ENCODE measurements around the gene NOL3. TPM values are rescaled to one million over a fixed set of nuclear protein-coding genes. Genes with fewer than 3 reads are reported as not detected.

NOL3 gene
- total and polyA plus RNA-seq, 8 donors = 15.2 to 119 (median 22.7) TPM

DNA sequence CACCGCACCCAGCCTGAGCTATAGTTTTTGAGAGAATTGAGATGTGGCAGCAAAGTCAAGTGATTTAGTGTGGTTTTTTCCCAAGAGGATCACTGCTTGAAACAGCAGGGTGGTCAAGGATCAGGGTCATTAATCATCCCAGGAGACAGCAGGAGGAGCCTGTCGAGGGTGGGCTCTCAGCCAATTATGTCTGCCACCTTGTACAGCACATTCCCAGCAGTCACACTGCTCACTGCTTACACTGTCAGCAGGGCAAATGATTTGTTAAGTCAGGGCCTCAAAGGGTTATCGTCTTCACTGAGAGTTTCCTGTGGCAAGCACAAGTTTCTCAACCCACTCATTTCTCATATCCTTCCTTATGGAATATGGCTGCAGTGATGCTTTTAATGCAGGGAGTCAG lies 32.7 kb upstream of the NOL3 start:
- Histone ChIP-seq H3K36me3 (peaks cover 3 to 51% (median 12%) of the 10 kb centered on the region in 3 donors), H3K4me1 (no peaks in the 10 kb centered on the region), H3K4me3 (no peak overlapping the region), H3K27ac (no peak overlapping the region), H3K27me3 (no peaks in the 10 kb centered on the region), H3K9me3 (no peaks in the 10 kb centered on the region)
- DNase-seq (no peak), FAIRE-seq (no peak), ATAC-seq (no peak)
- 61 to 65% methylated on average over 3 of the region's 3 CpGs for WGBS, 2 donors
- intact Hi-C loops (cut with DNase I) = no loop called here
- TF ChIP-seq, protein P1, sequence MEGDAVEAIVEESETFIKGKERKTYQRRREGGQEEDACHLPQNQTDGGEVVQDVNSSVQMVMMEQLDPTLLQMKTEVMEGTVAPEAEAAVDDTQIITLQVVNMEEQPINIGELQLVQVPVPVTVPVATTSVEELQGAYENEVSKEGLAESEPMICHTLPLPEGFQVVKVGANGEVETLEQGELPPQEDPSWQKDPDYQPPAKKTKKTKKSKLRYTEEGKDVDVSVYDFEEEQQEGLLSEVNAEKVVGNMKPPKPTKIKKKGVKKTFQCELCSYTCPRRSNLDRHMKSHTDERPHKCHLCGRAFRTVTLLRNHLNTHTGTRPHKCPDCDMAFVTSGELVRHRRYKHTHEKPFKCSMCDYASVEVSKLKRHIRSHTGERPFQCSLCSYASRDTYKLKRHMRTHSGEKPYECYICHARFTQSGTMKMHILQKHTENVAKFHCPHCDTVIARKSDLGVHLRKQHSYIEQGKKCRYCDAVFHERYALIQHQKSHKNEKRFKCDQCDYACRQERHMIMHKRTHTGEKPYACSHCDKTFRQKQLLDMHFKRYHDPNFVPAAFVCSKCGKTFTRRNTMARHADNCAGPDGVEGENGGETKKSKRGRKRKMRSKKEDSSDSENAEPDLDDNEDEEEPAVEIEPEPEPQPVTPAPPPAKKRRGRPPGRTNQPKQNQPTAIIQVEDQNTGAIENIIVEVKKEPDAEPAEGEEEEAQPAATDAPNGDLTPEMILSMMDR (IDR thresholded peaks at IDR 0.05) = no peak

DNA sequence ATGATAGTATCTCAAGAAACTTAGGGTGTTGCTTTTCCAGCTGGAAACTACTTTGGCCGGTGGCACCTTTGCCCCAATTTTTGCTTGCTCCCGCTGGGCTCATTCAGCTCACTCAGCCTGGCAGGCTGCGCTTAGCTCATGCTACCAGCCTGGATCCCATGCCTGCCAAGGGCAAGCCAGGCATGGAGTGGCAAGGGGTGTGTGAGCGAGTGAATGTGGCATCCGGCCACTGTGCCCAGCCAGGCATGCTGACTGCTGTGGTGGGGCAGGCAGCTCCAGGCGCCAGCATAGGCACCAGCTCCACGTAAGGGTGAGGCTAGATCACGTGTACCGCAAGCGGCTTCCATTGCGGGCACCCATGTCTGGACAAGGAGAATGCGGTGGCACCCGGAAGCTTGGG lies 28.9 kb upstream of the NOL3 start:
- intact Hi-C loops (cut with DNase I) = loop anchor here in 1 of 3 donors (10.0 kb wide), 1 partner anchor 247 kb away; no protein-coding TSS in a partner anchor
- FAIRE-seq (no peak), DNase-seq (no peak), ATAC-seq (no peak)
- Histone ChIP-seq H3K36me3 (peaks cover 2 to 46% (median 18%) of the 10 kb centered on the region in 3 donors), H3K27me3 (no peaks in the 10 kb centered on the region), H3K4me3 (no peak overlapping the region), H3K4me1 (no peaks in the 10 kb centered on the region), H3K27ac (no peak overlapping the region), H3K9me3 (no peaks in the 10 kb centered on the region)
- WGBS, 2 donors = 95 to 97% methylated on average over 13 of the region's 13 CpGs
- TF ChIP-seq, protein P1 (IDR thresholded peaks at IDR 0.05) = no peak

DNA sequence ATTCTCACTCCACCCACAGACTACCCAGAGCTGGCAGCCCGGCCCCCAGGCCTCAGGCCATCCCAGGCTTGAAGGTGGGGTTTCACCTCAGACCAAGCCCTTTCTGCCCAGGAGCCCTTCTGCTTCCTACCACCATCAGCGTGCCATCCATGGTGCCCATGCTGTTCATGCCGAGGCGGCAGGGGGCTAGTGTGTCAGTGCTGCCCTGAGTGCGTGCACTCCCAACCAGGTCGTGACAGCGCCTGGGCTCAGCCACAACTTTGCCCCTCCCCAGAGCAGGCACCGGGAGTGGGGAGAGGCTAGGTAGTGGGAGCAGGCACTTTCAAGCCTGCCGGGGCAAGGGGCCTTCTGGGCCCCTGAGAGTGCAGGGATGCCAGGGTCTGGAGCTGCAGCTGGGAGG lies 28.0 kb upstream of the NOL3 start:
- no peaks in the 10 kb centered on the region for H3K27me3 ChIP-seq
- peaks cover 2 to 41% (median 16%) of the 10 kb centered on the region in 3 donors for H3K36me3 ChIP-seq
- FAIRE-seq = no peak
- TF ChIP-seq, protein P1 (IDR thresholded peaks at IDR 0.05) = no peak
- H3K4me1 ChIP-seq = no peaks in the 10 kb centered on the region
- intact Hi-C loops (cut with DNase I) = loop anchor here in 1 of 3 donors (10.0 kb wide), 1 partner anchor 248 kb away; no protein-coding TSS in a partner anchor
- no peak for ATAC-seq
- no peak for DNase-seq
- H3K27ac ChIP-seq = no peak overlapping the region
- 96 to 98% methylated on average over 9 of the region's 9 CpGs for WGBS, 2 donors
- H3K9me3 ChIP-seq = no peaks in the 10 kb centered on the region
- no peak overlapping the region for H3K4me3 ChIP-seq

DNA sequence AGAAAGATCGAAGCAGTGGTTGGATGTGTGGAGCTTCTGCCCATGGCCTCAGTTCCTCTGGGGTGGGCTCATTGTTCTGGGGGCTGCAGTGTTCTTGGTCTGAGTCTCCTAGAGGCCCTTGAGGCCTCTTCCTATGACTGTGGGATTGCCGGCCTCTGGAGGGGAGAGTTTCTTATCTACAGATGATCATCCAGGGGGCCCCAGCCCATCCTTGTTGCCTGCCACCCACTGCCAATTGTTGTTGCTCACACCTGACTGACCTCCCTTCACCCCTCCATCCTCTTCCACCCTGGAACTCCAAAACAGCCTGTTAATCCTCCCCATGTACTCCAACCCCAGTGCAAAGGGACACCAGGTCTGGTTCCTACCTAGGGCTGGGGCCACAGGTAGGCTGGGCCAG lies 25.4 kb upstream of the NOL3 start:
- DNase-seq = no peak
- intact Hi-C loops (cut with DNase I) = loop anchor here in 1 of 3 donors (10.0 kb wide), 1 partner anchor 250 kb away; no protein-coding TSS in a partner anchor
- no peak for ATAC-seq
- no peaks in the 10 kb centered on the region for H3K9me3 ChIP-seq
- TF ChIP-seq, protein P1 (IDR thresholded peaks at IDR 0.05) = no peak
- FAIRE-seq = no peak
- H3K27me3 ChIP-seq = no peaks in the 10 kb centered on the region
- H3K4me1 ChIP-seq = no peaks in the 10 kb centered on the region
- no peak overlapping the region for H3K4me3 ChIP-seq
- no peak overlapping the region for H3K27ac ChIP-seq
- WGBS, 2 donors = 90 to 100% methylated on average over 2 of the region's 2 CpGs
- H3K36me3 ChIP-seq = peaks cover 2 to 39% (median 10%) of the 10 kb centered on the region in 3 donors

DNA sequence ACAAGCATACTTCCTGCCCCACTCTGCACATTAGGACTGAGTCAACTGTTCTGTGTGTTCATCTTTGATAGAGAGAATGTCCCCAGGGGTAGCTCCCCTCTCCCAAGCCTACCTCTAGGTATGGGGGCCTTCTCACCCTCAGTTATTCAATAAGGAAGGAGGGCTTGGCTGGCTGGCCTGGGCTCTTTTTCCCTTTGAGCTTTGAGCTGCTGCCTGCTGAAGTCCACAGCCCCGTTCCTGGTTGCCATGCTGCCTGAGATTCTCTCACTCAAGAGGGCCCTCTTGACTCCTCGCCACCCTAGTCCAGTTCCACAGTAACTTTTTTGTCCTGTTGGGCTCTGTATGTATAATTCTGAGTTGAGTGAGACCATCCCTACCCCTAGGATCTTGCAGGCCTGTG lies 24.6 kb upstream of the NOL3 start:
- no peak overlapping the region for H3K27ac ChIP-seq
- H3K9me3 ChIP-seq = no peaks in the 10 kb centered on the region
- WGBS, 2 donors = 96 to 100% methylated on average over 2 of the region's 2 CpGs
- intact Hi-C loops (cut with DNase I) = loop anchor here in 1 of 3 donors (10.0 kb wide), 1 partner anchor 251 kb away; no protein-coding TSS in a partner anchor
- TF ChIP-seq, protein P1 (IDR thresholded peaks at IDR 0.05) = no peak
- peaks cover 2 to 31% (median 10%) of the 10 kb centered on the region in 3 donors for H3K36me3 ChIP-seq
- no peaks in the 10 kb centered on the region for H3K27me3 ChIP-seq
- no peak for DNase-seq
- H3K4me1 ChIP-seq = no peaks in the 10 kb centered on the region
- FAIRE-seq = no peak
- no peak overlapping the region for H3K4me3 ChIP-seq
- no peak for ATAC-seq
